Endothelial cell of umbilical vein (primary cell): ENCODE measurements around the gene PPP1R3E. TPM values are rescaled to one million over a fixed set of nuclear protein-coding genes. Genes with fewer than 3 reads are reported as not detected.

Source experiments
- BruUV-seq: library from RNA; stranded (reverse); fragments of 400-500 nt; replicated peaks from 2 replicates; lab custom pipeline; 2021; lab: Mats Ljungman, UMichigan
- CTCF ChIA-PET: fragments of 300-600, 350-600 bp; sonication (Branson Sonifier 250); formaldehyde crosslinking; loops from one replicate; lab custom pipeline; 2021; ENCODE audit warnings: antibody characterized with exemption, inconsistent platforms; lab: Charles Lee
- POLR2A ChIA-PET: fragments of 300-600, 350-600 bp; sonication (Branson Sonifier 250); formaldehyde crosslinking; loops from one replicate; lab custom pipeline; 2021; ENCODE audit warnings: antibody characterized with exemption, inconsistent platforms; lab: Charles Lee
- DNase-seq: peaks from one replicate; pipeline ENCODE4 v3.0.0-alpha.2; 2011; ENCODE audit warnings: low read depth, low spot score
- FAIRE-seq: peaks from 2 replicates; lab custom pipeline; 2011; peaks lifted over from hg19 to GRCh38; lab: Jason Lieb, UNC
- H2AFZ ChIP-seq: 2 replicates; pipeline ENCODE4 v1.6.0; 2012; ENCODE audit warnings: low read depth, low read length, control low read depth, inconsistent platforms
- H3K27ac ChIP-seq: 2 replicates; pipeline ENCODE4 v1.5.1; 2011; ENCODE audit warnings: low read depth, mild to moderate bottlenecking, control low read depth, low read length, moderate library complexity; ENCODE audit not compliant: insufficient read depth
- H3K27me3 ChIP-seq, 2 experiments: 2 replicates each; pipeline versions ENCODE4 v1.6.0 to v1.6.1; 2011; ENCODE audit warnings: low read length in 2 of 2, mixed read lengths in 1 of 2; ENCODE audit not compliant: control insufficient read depth in 2 of 2, insufficient read depth in 2 of 2
- H3K36me3 ChIP-seq, 2 experiments: 2 replicates in 1 of 2; 3 replicates in 1 of 2; pipeline ENCODE4 v1.5.1; 2011; ENCODE audit warnings: low read length in 2 of 2, mild to moderate bottlenecking in 1 of 2, moderate library complexity in 1 of 2; ENCODE audit not compliant: control insufficient read depth in 2 of 2, insufficient read depth in 2 of 2; ENCODE audit errors: extremely low read depth in 1 of 2
- H3K4me1 ChIP-seq: 3 replicates; pipeline ENCODE4 v1.5.1; 2011; ENCODE audit warnings: mild to moderate bottlenecking, low read length; ENCODE audit not compliant: control insufficient read depth, insufficient read depth; ENCODE audit errors: extremely low read depth
- H3K4me2 ChIP-seq: 2 replicates; pipeline ENCODE4 v1.6.1; 2011; ENCODE audit warnings: low read length, control low read depth, mixed read lengths; ENCODE audit not compliant: insufficient read depth
- H3K4me3 ChIP-seq, 3 experiments: fragments of 200-600 bp in 1 of 3; sonication (generic), shearing (Covaris generic) in 1 of 3; replicated peaks in 1 of 3; 2 replicates each; pipeline ENCODE4 v1.5.1; 2011 to 2016; ENCODE audit warnings: control low read depth in 3 of 3, low read length in 3 of 3, mild to moderate bottlenecking in 2 of 3, inconsistent platforms in 1 of 3, low read depth in 1 of 3, moderate library complexity in 1 of 3; ENCODE audit not compliant: insufficient read depth in 1 of 3
- H3K79me2 ChIP-seq: 2 replicates; pipeline ENCODE4 v1.6.0; 2012; ENCODE audit warnings: low read length, inconsistent platforms; ENCODE audit not compliant: control insufficient read depth, insufficient read depth
- H3K9ac ChIP-seq: replicated peaks from 2 replicates; pipeline ENCODE3; 2011; ENCODE audit warnings: low read length, control low read depth; ENCODE audit not compliant: insufficient read depth; ENCODE audit errors: extremely low read depth
- H3K9me1 ChIP-seq: replicated peaks from 3 replicates; pipeline ENCODE4 v1.6.0; 2011; ENCODE audit warnings: mild to moderate bottlenecking, low read length; ENCODE audit not compliant: control insufficient read depth, insufficient read depth; ENCODE audit errors: extremely low read depth
- H3K9me3 ChIP-seq: replicated peaks from 2 replicates; pipeline ENCODE4 v1.5.1; 2012; ENCODE audit warnings: low read length, inconsistent platforms; ENCODE audit not compliant: control insufficient read depth, insufficient read depth
- H4K20me1 ChIP-seq: replicated peaks from 2 replicates; pipeline ENCODE3; 2011; ENCODE audit warnings: mild to moderate bottlenecking, low read length; ENCODE audit not compliant: control insufficient read depth, insufficient read depth; ENCODE audit errors: extremely low read depth
- MAX ChIP-seq: IDR thresholded peaks from 2 replicates; pipeline ENCODE4 v1.6.1; 2011; ENCODE audit not compliant: insufficient read depth, insufficient read length
- MYC ChIP-seq: IDR thresholded peaks from one replicate; pipeline ENCODE4 v1.6.1; 2011; ENCODE audit warnings: mild to moderate bottlenecking, low read depth, low read length
- POLR2A ChIP-seq: IDR thresholded peaks from 2 replicates; pipeline ENCODE4 v1.6.1; 2012; ENCODE audit warnings: low read depth, mild to moderate bottlenecking, control low read depth, low read length
- POLR2AphosphoS5 ChIP-seq: IDR thresholded peaks from 2 replicates; pipeline ENCODE4 v1.6.1; 2012; ENCODE audit warnings: low read depth, mild to moderate bottlenecking, control low read depth, low read length, moderate library complexity; ENCODE audit not compliant: insufficient read depth
- dilution Hi-C: fragments of 300-500 bp; cut with MboI; formaldehyde crosslinking; loops from one replicate; pipeline ENCODE4 v1.15.0; 2019; ENCODE audit warnings: low sequenced_read_pairs; ENCODE audit not compliant: extremely low pct_ligation_motif_present
- intact Hi-C: fragments of 100-400 bp; cut with micrococcal nuclease; formaldehyde crosslinking; loops from one replicate; pipeline ENCODE4 v1.10.0; 2022
- polyA plus RNA-seq, 4 experiments: library from polyadenylated mRNA; depleted of rRNA in 3 of 4; stranded (reverse) in 3 of 4; unstranded in 1 of 4; fragments of >200 nt; gene quantifications; 2 replicates each; pipeline versions ENCODE4 v1.2.1 to v1.2.3, GENCODE V29; 2011 to 2012; ENCODE audit warnings: missing spikeins in 1 of 4
- total RNA-seq: library from RNA; stranded (reverse); gene quantifications from 2 replicates; pipeline ENCODE4 v1.2.3, GENCODE V29; 2021

Gene PPP1R3E
- total and polyA plus RNA-seq, 2 donors (not counting 3 experiments of a cell fraction or from before 2014, with no cell fraction given): 4.3 to 7.4 TPM

DNA sequence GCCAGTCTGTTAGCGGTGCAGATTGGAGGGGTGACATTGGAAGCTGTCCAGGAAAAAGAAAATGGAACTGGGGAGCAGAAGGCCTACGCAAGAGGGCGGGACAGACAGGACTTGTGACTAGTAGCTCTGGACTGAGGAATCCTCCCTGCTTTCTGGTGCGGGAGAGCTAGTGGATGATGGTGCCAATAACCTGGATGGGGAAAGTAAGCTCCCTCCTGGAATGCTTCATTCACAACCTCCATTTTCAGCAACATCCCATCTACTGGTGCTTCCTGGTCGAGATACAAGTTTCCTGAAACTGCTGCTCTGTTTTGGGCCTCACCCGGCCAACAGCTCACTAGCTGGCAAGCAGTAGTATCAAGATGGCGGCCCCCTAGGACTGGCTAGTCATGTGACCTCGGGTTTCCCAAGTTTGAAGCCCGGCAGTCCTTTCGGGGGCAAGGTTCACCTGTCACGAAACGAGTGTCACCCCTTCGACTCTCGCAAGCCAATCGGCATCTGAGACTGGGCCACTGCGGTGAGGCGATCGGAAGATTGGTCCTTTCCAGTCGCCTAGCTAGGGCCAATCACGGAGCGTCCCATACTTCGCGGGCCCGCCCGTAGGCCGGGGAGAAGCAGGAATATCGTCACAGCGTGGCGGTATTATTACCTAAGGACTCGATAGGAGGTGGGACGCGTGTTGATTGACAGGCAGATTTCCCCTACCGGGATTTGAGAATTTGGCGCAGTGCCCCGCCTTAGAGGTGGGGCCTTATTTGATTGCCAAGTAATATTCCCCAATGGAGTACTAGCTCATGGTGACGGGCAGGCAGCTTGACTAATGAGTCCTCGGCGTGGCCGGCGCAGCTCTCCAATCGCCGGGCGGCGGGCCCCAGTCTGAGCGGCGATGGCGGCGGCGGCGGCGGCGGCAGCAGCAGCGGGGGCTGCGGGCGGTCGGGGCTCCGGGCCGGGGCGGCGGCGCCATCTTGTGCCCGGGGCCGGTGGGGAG lies 18.2 kb upstream of the PPP1R3E start, which contains the start of gene PABPN1:
PABPN1 (plus strand) TSS at position 874 of the 988 bp plus-strand sequence; CDS start at position 887, 13 bp downstream.
- Histone ChIP-seq H3K27ac (peak within 1 kb of the TSS; percentile 77), H3K79me2 (peaks cover 27% of the 10 kb centered on the region), H3K9me1 (no peaks in the 10 kb centered on the region), H3K4me3 (peak within 1 kb of the TSS; percentile 90 to 97 (median 95)), H3K4me2 (peak within 1 kb of the TSS; percentile 64), H4K20me1 (no peaks in the 10 kb centered on the region), H3K4me1 (peaks cover 16% of the 10 kb centered on the region), H3K9ac (peak within 1 kb of the TSS; percentile 96), H3K9me3 (no peaks in the 10 kb centered on the region), H2AFZ (peak within 1 kb of the TSS; percentile 76), H3K36me3 (peaks cover 12 to 15% of the 10 kb centered on the region in 2 experiments), H3K27me3 (no peaks in the 10 kb centered on the region)
- CTCF ChIA-PET: interaction anchor here (0.7 to 2.9 kb wide), 16 partner anchors 8 to 252 kb away, joined by 3 to 20 read pairs (median 3); partner anchors contain the start of genes BCL2L2, HOMEZ and PPP1R3E
- POLR2A ChIA-PET: interaction anchor here (0.9 to 2.0 kb wide), 3 partner anchors 14 to 226 kb away, joined by 3 to 13 read pairs (median 6); partner anchors contain the start of genes ACIN1, BCL2L2 and C14orf119
- DNase-seq: peak; percentile 100
- intact Hi-C loops (loop anchor here (1.0 to 2.0 kb wide), 5 partner anchors 15 to 226 kb away; partner anchors contain the start of genes ACIN1, BCL2L2, C14orf119 and HOMEZ), dilution Hi-C loops (no loop called here)
- TF ChIP-seq POLR2A (peak; percentile 1), POLR2AphosphoS5 (peak; percentile 71), MYC (no peak), MAX (peak; percentile 37)
- peak; percentile 98 for FAIRE-seq
- BruUV-seq: TSS peak; percentile 87
